ENCODE data around the gene HSPA4.

- TF ChIP-seq, protein P1, sequence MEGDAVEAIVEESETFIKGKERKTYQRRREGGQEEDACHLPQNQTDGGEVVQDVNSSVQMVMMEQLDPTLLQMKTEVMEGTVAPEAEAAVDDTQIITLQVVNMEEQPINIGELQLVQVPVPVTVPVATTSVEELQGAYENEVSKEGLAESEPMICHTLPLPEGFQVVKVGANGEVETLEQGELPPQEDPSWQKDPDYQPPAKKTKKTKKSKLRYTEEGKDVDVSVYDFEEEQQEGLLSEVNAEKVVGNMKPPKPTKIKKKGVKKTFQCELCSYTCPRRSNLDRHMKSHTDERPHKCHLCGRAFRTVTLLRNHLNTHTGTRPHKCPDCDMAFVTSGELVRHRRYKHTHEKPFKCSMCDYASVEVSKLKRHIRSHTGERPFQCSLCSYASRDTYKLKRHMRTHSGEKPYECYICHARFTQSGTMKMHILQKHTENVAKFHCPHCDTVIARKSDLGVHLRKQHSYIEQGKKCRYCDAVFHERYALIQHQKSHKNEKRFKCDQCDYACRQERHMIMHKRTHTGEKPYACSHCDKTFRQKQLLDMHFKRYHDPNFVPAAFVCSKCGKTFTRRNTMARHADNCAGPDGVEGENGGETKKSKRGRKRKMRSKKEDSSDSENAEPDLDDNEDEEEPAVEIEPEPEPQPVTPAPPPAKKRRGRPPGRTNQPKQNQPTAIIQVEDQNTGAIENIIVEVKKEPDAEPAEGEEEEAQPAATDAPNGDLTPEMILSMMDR (conservative IDR thresholded peaks at IDR 0.05; ENCODE audit: low read depth in 2 of 2) = no peak
- TF ChIP-seq EZH2 (IDR thresholded peaks at IDR 0.05; ENCODE audit: low read depth, unreplicated experiment) (no peak), POLR2AphosphoS5 (IDR thresholded peaks at IDR 0.05; ENCODE audit: low read depth) (no peak; the same call in 1 of the 2 replicates), CREB1 (CRISPR knock-in tag; IDR thresholded peaks at IDR 0.05; ENCODE audit: low read depth) (no peak), REST (IDR thresholded peaks at IDR 0.05; ENCODE audit: unreplicated experiment) (no peak)
Observed at GRCh38 chr5:133108481-133108921, 56.7 kb downstream of the HSPA4 start.
